HepG2 (cell line): ENCODE data around the gene PFDN1. TPM values are rescaled to one million over a fixed set of nuclear protein-coding genes. Genes with fewer than 3 reads are reported as not detected.

ENCODE experiments used
- CEBPB ChIP-seq: IDR thresholded peaks from 2 replicates; pipeline ENCODE4 v1.6.1; 2011; ENCODE audit warnings: low read depth, low read length, improper control_type of control experiment, borderline replicate concordance
- CREB3 ChIP-seq: sonication (generic); formaldehyde crosslinking; IDR thresholded peaks from 2 replicates; pipeline ENCODE4 v1.5.0; 2020; ENCODE audit warnings: missing genetic modification reagents
- CSRNP2 ChIP-seq: sonication (generic); formaldehyde crosslinking; conservative IDR thresholded peaks from 2 replicates; pipeline ENCODE4 v1.8.0; 2022; ENCODE audit warnings: low read depth, missing genetic modification reagents
- ETV5 ChIP-seq: IDR thresholded peaks from 2 replicates; pipeline ENCODE4 v1.6.1; 2018; ENCODE audit warnings: missing biosample characterization, missing genetic modification reagents, inconsistent platforms, borderline replicate concordance
- KAT2B ChIP-seq: fragments of 150-350 bp; IDR thresholded peaks from 2 replicates; pipeline ENCODE4 v1.6.1; 2014; ENCODE audit warnings: low read depth, low read length, borderline replicate concordance
- PLRG1 ChIP-seq: fragments of 450-650 bp; conservative IDR thresholded peaks from 2 replicates; pipeline ENCODE4 v1.6.1; 2016
- PRDM4 ChIP-seq: sonication (generic); formaldehyde crosslinking; IDR thresholded peaks from 2 replicates; pipeline ENCODE4 v1.9.0; 2021; ENCODE audit warnings: missing genetic modification reagents, borderline replicate concordance
- RAD51 ChIP-seq: fragments of 450-650 bp; IDR thresholded peaks from 2 replicates; pipeline ENCODE4 v1.6.1; 2016; ENCODE audit warnings: borderline replicate concordance
- SIX1 ChIP-seq: sonication (generic); formaldehyde crosslinking; IDR thresholded peaks from 2 replicates; pipeline ENCODE4 v1.4.0; 2020; ENCODE audit warnings: missing genetic modification reagents, borderline replicate concordance
- TP53 ChIP-seq: sonication (generic); formaldehyde crosslinking; conservative IDR thresholded peaks from 2 replicates; pipeline ENCODE4 v1.4.0; 2020; ENCODE audit warnings: missing genetic modification reagents
- ZFP1 ChIP-seq: IDR thresholded peaks from 2 replicates; pipeline ENCODE4 v1.6.1; 2016
- ZKSCAN1 ChIP-seq: fragments of 150-350 bp; IDR thresholded peaks from 2 replicates; pipeline ENCODE4 v1.6.1; 2014; ENCODE audit warnings: low read length
- ZMYM4 ChIP-seq: sonication (generic); formaldehyde crosslinking; IDR thresholded peaks from 2 replicates; pipeline ENCODE4 v1.8.1; 2023; ENCODE audit warnings: mild to moderate bottlenecking, missing genetic modification reagents
- ZNF138 ChIP-seq: sonication (generic); formaldehyde crosslinking; IDR thresholded peaks from 2 replicates; pipeline ENCODE4 v1.5.0; 2020; ENCODE audit warnings: mild to moderate bottlenecking, low read depth, missing genetic modification reagents
- ZNF543 ChIP-seq: sonication (generic); formaldehyde crosslinking; IDR thresholded peaks from 2 replicates; pipeline ENCODE4 v1.4.0; 2020; ENCODE audit warnings: mild to moderate bottlenecking, missing genetic modification reagents
- ZNF614 ChIP-seq: IDR thresholded peaks from 2 replicates; pipeline ENCODE4 v1.6.1; 2018; ENCODE audit warnings: missing biosample characterization, missing genetic modification reagents, inconsistent platforms, borderline replicate concordance
- ZNF687 ChIP-seq: sonication (generic); formaldehyde crosslinking; IDR thresholded peaks from 2 replicates; pipeline ENCODE4 v1.5.1; 2020; ENCODE audit warnings: mild to moderate bottlenecking, missing genetic modification reagents, moderate library complexity
- ZNF709 ChIP-seq: sonication (generic); formaldehyde crosslinking; IDR thresholded peaks from 2 replicates; pipeline ENCODE4 v1.5.0; 2020; ENCODE audit warnings: mild to moderate bottlenecking, missing genetic modification reagents
- ZNF879 ChIP-seq: sonication (generic); formaldehyde crosslinking; IDR thresholded peaks from 2 replicates; pipeline ENCODE4 v1.8.1; 2023; ENCODE audit warnings: missing genetic modification reagents
- ZSCAN12 ChIP-seq: sonication (generic); formaldehyde crosslinking; IDR thresholded peaks from 2 replicates; pipeline ENCODE4 v1.9.0; 2021; ENCODE audit warnings: mild to moderate bottlenecking, missing genetic modification reagents
- ZSCAN29 ChIP-seq: sonication (generic); formaldehyde crosslinking; conservative IDR thresholded peaks from 2 replicates; pipeline ENCODE4 v1.4.0; 2020; ENCODE audit warnings: mild to moderate bottlenecking, missing genetic modification reagents
- ZSCAN31 ChIP-seq: sonication (generic); formaldehyde crosslinking; IDR thresholded peaks from 2 replicates; pipeline ENCODE4 v1.5.0; 2020; ENCODE audit warnings: low read depth, mild to moderate bottlenecking, missing genetic modification reagents
- polyA plus RNA-seq, 8 experiments: library from polyadenylated mRNA; depleted of rRNA in 3 of 8; stranded (reverse) in 7 of 8; unstranded in 1 of 8; fragments of >200 nt; fragmentation: Illumina TruSeq in 4 of 8; extraction: Trizol in 4 of 8; gene quantifications; 2 replicates each; pipeline versions ENCODE4 v1.2.1 to v1.2.3, GENCODE V29; 2011 to 2016; ENCODE audit warnings: low read depth in 4 of 8, missing spikeins in 1 of 8, mixed read lengths in 1 of 8; ENCODE audit not compliant: insufficient read depth in 1 of 8
- total RNA-seq, 5 experiments: library from RNA; depleted of rRNA; stranded (reverse); fragments of >200 nt; fragmentation: Illumina TruSeq; extraction: Trizol; gene quantifications; 2 replicates each; pipeline ENCODE4 v1.2.3, GENCODE V29; 2016; ENCODE audit warnings: low read depth in 1 of 5

Gene PFDN1
- total and polyA plus RNA-seq, 2 of the 13 experiments (the other 11 are each of a cell fraction or from before 2014, with no cell fraction given) = 67.2 to 70.8 TPM

- TF ChIP-seq CSRNP2 (no peak), ZNF879 (no peak), CEBPB (no peak), RAD51 (no peak), ZSCAN12 (CRISPR knock-in tag) (no peak), TP53 (CRISPR knock-in tag) (no peak), PLRG1 (no peak), ZKSCAN1 (no peak), ZNF138 (no peak), CREB3 (CRISPR knock-in tag) (peak; percentile 72; the same call in 1 of the 2 replicates), PRDM4 (CRISPR knock-in tag) (no peak), ZSCAN29 (CRISPR knock-in tag) (no peak), ZSCAN31 (CRISPR knock-in tag) (peak; percentile 53; the same call in 1 of the 2 replicates), ZNF709 (CRISPR knock-in tag) (0 out of 2 replicates have a peak, but pooled peaks have one; percentile 51), ZNF543 (CRISPR knock-in tag) (peak; percentile 47; the same call in 1 of the 2 replicates), ZNF687 (CRISPR knock-in tag) (peak; percentile 85), SIX1 (no peak), KAT2B (no peak), ZNF614 (CRISPR knock-in tag) (no peak), ZMYM4 (peak; percentile 6; the same call in 1 of the 2 replicates), ZFP1 (CRISPR knock-in tag) (no peak), ETV5 (CRISPR knock-in tag) (no peak)
These were observed 43.7 kb upstream of the PFDN1 start, which contains the start of gene HBEGF (continued) for GRCh38 chr5:140346348-140347221.
